Activated CD8-positive, alpha-beta T cell treated with anti-CD3 and anti-CD28 coated beads for 36 hours (primary cell): Measurements from ENCODE around the gene ASTN2. TPM values are rescaled to one million over a fixed set of nuclear protein-coding genes. Genes with fewer than 3 reads are reported as not detected.

Experiments
- ATAC-seq: fragments of 200-7000 bp; cut with Tn5 transposase; one replicate; pipeline ENCODE4 v1.10.0; 2021; ENCODE audit warnings: mild to moderate bottlenecking, moderate library complexity
- CTCF ChIA-PET: fragments of 350-600 bp; sonication (Branson Sonifier 250); formaldehyde crosslinking; loops from one replicate; lab custom pipeline; 2021; ENCODE audit warnings: antibody characterized with exemption; lab: Charles Lee
- POLR2A ChIA-PET: fragments of 350-600 bp; sonication (Branson Sonifier 250); formaldehyde crosslinking; loops from one replicate; lab custom pipeline; 2021; ENCODE audit warnings: antibody characterized with exemption; lab: Charles Lee
- DNase-seq: peaks from one replicate; pipeline ENCODE4 v3.0.0-alpha.2; 2020
- H3K27ac Mint-ChIP-seq: one replicate; pipeline ENCODE4 v1.8.0; 2021; ENCODE audit warnings: mild to moderate bottlenecking, mixed read lengths
- H3K27me3 Mint-ChIP-seq: one replicate; pipeline ENCODE4 v1.8.0; 2021; ENCODE audit warnings: mixed read lengths
- H3K36me3 Mint-ChIP-seq: one replicate; pipeline ENCODE4 v1.8.0; 2021; ENCODE audit warnings: low read depth, mixed read lengths
- H3K4me1 Mint-ChIP-seq: one replicate; pipeline ENCODE4 v1.8.0; 2021; ENCODE audit warnings: low read depth, mixed read lengths
- H3K4me3 Mint-ChIP-seq: one replicate; pipeline ENCODE4 v1.8.0; 2021; ENCODE audit warnings: mild to moderate bottlenecking, moderate library complexity, mixed read lengths
- H3K9me3 Mint-ChIP-seq: one replicate; pipeline ENCODE4 v1.8.0; 2021; ENCODE audit warnings: mixed read lengths
- intact Hi-C: fragments of 100-400 bp; cut with micrococcal nuclease; formaldehyde crosslinking; loops from one replicate; pipeline ENCODE4 v1.10.0; 2022
- total RNA-seq, 2 experiments: library from RNA; stranded (reverse); gene quantifications; one replicate each; pipeline ENCODE4 v1.2.3, GENCODE V29; 2021
- TF ChIP-seq, protein P1 (sequence below): fragments of 200-600 bp; IDR thresholded peaks from one replicate; pipeline ENCODE4 v1.8.0; 2022; ENCODE audit warnings: antibody characterized with exemption, mild to moderate bottlenecking

The ASTN2 gene
- total RNA-seq, 2 experiments from 2014 or later: 5.2 to 5.7 TPM

GRCh38 chr9:116482740-116483139, 932.1 kb downstream of the ASTN2 start:
- Mint-ChIP-seq H3K9me3 (no peaks in the 10 kb centered on the region), H3K27me3 (no peaks in the 10 kb centered on the region), H3K4me3 (no peak overlapping the region), H3K27ac (no peak overlapping the region), H3K4me1 (no peaks in the 10 kb centered on the region), H3K36me3 (no peaks in the 10 kb centered on the region)
- intact Hi-C loops: no loop called here
- POLR2A ChIA-PET: no interaction called here
- DNase-seq (no peak), ATAC-seq (no peak)
- TF ChIP-seq, protein P1, sequence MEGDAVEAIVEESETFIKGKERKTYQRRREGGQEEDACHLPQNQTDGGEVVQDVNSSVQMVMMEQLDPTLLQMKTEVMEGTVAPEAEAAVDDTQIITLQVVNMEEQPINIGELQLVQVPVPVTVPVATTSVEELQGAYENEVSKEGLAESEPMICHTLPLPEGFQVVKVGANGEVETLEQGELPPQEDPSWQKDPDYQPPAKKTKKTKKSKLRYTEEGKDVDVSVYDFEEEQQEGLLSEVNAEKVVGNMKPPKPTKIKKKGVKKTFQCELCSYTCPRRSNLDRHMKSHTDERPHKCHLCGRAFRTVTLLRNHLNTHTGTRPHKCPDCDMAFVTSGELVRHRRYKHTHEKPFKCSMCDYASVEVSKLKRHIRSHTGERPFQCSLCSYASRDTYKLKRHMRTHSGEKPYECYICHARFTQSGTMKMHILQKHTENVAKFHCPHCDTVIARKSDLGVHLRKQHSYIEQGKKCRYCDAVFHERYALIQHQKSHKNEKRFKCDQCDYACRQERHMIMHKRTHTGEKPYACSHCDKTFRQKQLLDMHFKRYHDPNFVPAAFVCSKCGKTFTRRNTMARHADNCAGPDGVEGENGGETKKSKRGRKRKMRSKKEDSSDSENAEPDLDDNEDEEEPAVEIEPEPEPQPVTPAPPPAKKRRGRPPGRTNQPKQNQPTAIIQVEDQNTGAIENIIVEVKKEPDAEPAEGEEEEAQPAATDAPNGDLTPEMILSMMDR: no peak
- CTCF ChIA-PET: no interaction called here

- intact Hi-C loops: no loop called here
- DNase-seq (no peak), ATAC-seq (no peak)
- TF ChIP-seq, protein P1: no peak
- POLR2A ChIA-PET: no interaction called here
- H3K27me3 Mint-ChIP-seq: no peaks in the 10 kb centered on the region
- CTCF ChIA-PET: no interaction called here
- no peaks in the 10 kb centered on the region for H3K9me3 Mint-ChIP-seq
- H3K36me3 Mint-ChIP-seq: peaks cover 7% of the 10 kb centered on the region
- no peaks in the 10 kb centered on the region for H3K4me1 Mint-ChIP-seq
- H3K4me3 Mint-ChIP-seq: no peak overlapping the region
- no peak overlapping the region for H3K27ac Mint-ChIP-seq
Measured at GRCh38 chr9:116480700-116481099, 934.2 kb downstream of the ASTN2 start.

DNA sequence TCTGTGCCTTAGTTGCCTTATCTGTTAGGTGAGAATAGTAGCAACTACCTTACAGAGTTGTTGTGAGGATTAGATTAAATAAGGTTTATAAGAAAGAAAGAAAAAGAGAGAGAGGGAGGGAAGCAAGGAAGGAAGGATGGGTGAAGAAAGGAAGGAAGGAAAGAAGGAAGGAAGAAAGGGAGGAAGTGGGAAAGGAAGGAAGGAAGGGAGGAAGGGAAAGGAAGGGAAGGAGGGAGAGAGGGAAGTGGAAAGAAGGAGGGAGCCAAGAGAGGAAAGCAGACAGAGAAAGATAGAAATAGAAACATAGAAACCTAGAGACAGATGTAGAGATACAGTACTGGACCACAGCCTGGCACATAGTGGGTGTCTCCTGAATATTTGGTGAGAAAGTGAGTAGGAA, 934.9 kb downstream of the ASTN2 start:
- DNase-seq: no peak
- TF ChIP-seq, protein P1: no peak

GRCh38 chr9:116479056-116479544, 935.8 kb downstream of the ASTN2 start:
- Mint-ChIP-seq H3K36me3 (peaks cover 9% of the 10 kb centered on the region), H3K9me3 (no peaks in the 10 kb centered on the region), H3K27me3 (no peaks in the 10 kb centered on the region), H3K27ac (no peak overlapping the region), H3K4me1 (no peaks in the 10 kb centered on the region), H3K4me3 (no peak overlapping the region)
- no peak for DNase-seq
- TF ChIP-seq, protein P1: no peak
- intact Hi-C loops: no loop called here
- POLR2A ChIA-PET: no interaction called here
- CTCF ChIA-PET: no interaction called here
- ATAC-seq: no peak

More for the DNA sequence above, 934.9 kb downstream of the ASTN2 start:
- peaks cover 9% of the 10 kb centered on the region for H3K36me3 Mint-ChIP-seq
- ChIA-PET POLR2A (no interaction called here), CTCF (no interaction called here)
- H3K27ac Mint-ChIP-seq: no peak overlapping the region
- H3K27me3 Mint-ChIP-seq: no peaks in the 10 kb centered on the region
- intact Hi-C loops: no loop called here
- H3K9me3 Mint-ChIP-seq: no peaks in the 10 kb centered on the region
- H3K4me1 Mint-ChIP-seq: no peaks in the 10 kb centered on the region
- no peak for ATAC-seq
- no peak overlapping the region for H3K4me3 Mint-ChIP-seq

- ChIA-PET CTCF (no interaction called here), POLR2A (no interaction called here)
- intact Hi-C loops: no loop called here
- DNase-seq (no peak), ATAC-seq (no peak)
- H3K4me1 Mint-ChIP-seq: no peaks in the 10 kb centered on the region
- H3K27me3 Mint-ChIP-seq: no peaks in the 10 kb centered on the region
- no peak overlapping the region for H3K4me3 Mint-ChIP-seq
- TF ChIP-seq, protein P1: no peak
- no peaks in the 10 kb centered on the region for H3K9me3 Mint-ChIP-seq
- no peak overlapping the region for H3K27ac Mint-ChIP-seq
- peaks cover 11% of the 10 kb centered on the region for H3K36me3 Mint-ChIP-seq
Measured at GRCh38 chr9:116477584-116478141, 937.2 kb downstream of the ASTN2 start.
